ENCODE results near the gene CLCC1.

DNA sequence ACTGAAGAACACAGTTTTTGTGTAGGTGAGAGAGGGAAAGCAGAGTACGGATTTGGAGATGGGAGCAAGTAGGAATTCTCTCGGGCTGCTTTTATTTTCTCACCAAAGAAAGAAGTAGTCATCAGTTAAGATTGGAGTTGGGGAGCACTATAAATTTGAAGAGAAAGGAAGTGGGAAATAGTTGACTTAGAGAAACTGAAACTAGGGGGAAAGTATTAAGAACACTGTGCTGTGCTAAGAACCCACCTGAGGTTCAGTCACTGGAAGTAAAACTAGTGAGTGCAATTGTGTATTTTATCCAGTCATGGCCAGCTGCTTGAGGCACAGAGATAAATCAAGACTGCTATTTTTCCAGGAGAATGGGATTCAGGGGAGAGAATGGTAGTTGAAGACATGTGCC lies 37.4 kb downstream of the CLCC1 start:
- TF ChIP-seq, protein P1, sequence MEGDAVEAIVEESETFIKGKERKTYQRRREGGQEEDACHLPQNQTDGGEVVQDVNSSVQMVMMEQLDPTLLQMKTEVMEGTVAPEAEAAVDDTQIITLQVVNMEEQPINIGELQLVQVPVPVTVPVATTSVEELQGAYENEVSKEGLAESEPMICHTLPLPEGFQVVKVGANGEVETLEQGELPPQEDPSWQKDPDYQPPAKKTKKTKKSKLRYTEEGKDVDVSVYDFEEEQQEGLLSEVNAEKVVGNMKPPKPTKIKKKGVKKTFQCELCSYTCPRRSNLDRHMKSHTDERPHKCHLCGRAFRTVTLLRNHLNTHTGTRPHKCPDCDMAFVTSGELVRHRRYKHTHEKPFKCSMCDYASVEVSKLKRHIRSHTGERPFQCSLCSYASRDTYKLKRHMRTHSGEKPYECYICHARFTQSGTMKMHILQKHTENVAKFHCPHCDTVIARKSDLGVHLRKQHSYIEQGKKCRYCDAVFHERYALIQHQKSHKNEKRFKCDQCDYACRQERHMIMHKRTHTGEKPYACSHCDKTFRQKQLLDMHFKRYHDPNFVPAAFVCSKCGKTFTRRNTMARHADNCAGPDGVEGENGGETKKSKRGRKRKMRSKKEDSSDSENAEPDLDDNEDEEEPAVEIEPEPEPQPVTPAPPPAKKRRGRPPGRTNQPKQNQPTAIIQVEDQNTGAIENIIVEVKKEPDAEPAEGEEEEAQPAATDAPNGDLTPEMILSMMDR (conservative IDR thresholded peaks at IDR 0.05) = no peak
- no peak for TF ChIP-seq EZH2 (IDR thresholded peaks at IDR 0.05; ENCODE audit: low read depth)

Measured in PC-9 (cell line).